ENCODE results near the gene CAPN3. TPM values are rescaled to one million over a fixed set of nuclear protein-coding genes. Genes with fewer than 3 reads are reported as not detected.
A peak's percentile ranks its signal among the peaks of the same experiment; 100 is the strongest.

The CAPN3 gene
- polyA plus RNA-seq, 1 donor from 2014 or later, result 1.5 TPM

DNA sequence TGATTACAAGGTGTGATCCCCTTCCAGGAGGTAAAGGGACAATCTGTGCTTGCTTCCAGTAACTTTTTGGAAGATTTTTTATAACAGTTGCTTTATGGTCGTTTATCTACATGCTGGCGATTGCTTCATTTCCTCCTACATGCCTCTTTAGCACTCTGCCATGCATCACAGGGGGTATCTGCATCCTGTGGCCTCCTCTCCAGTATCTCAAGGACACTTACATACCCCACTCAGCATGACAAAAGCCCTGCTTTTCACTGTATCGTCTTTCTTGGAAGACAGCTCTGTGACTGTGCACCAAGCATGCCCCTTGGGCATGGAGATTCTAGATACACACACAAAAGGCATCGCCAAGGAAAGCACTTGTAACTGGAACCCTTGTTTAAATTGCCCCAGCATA is 25.3 kb downstream of the CAPN3 start:
- no peak overlapping the region for H3K4me3 ChIP-seq (ENCODE audit: low read length)
- no peaks in the 10 kb centered on the region for H4K20me1 ChIP-seq (ENCODE audit: insufficient read depth)
- no peak for TF ChIP-seq EZH2 (IDR thresholded peaks at IDR 0.05; ENCODE audit: borderline replicate concordance, insufficient read depth, low read length, poor library complexity, severe bottlenecking)
- TF ChIP-seq POLR2AphosphoS5 (IDR thresholded peaks at IDR 0.05), result no peak
- TF ChIP-seq TAF1 (IDR thresholded peaks at IDR 0.05; ENCODE audit: low read depth), result no peak
- no peak for TF ChIP-seq MXI1 (conservative IDR thresholded peaks at IDR 0.05; ENCODE audit: poor library complexity, severe bottlenecking)
- TF ChIP-seq, protein P1, sequence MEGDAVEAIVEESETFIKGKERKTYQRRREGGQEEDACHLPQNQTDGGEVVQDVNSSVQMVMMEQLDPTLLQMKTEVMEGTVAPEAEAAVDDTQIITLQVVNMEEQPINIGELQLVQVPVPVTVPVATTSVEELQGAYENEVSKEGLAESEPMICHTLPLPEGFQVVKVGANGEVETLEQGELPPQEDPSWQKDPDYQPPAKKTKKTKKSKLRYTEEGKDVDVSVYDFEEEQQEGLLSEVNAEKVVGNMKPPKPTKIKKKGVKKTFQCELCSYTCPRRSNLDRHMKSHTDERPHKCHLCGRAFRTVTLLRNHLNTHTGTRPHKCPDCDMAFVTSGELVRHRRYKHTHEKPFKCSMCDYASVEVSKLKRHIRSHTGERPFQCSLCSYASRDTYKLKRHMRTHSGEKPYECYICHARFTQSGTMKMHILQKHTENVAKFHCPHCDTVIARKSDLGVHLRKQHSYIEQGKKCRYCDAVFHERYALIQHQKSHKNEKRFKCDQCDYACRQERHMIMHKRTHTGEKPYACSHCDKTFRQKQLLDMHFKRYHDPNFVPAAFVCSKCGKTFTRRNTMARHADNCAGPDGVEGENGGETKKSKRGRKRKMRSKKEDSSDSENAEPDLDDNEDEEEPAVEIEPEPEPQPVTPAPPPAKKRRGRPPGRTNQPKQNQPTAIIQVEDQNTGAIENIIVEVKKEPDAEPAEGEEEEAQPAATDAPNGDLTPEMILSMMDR (IDR thresholded peaks at IDR 0.05; ENCODE audit: poor library complexity, severe bottlenecking), result no peak
- TF ChIP-seq SMC3 (conservative IDR thresholded peaks at IDR 0.05; ENCODE audit: poor library complexity), result no peak
- no peak for TF ChIP-seq RAD21 (conservative IDR thresholded peaks at IDR 0.05)
- no peak for TF ChIP-seq EP300 (conservative IDR thresholded peaks at IDR 0.05; ENCODE audit: poor library complexity, severe bottlenecking)
- TF ChIP-seq, protein P2, sequence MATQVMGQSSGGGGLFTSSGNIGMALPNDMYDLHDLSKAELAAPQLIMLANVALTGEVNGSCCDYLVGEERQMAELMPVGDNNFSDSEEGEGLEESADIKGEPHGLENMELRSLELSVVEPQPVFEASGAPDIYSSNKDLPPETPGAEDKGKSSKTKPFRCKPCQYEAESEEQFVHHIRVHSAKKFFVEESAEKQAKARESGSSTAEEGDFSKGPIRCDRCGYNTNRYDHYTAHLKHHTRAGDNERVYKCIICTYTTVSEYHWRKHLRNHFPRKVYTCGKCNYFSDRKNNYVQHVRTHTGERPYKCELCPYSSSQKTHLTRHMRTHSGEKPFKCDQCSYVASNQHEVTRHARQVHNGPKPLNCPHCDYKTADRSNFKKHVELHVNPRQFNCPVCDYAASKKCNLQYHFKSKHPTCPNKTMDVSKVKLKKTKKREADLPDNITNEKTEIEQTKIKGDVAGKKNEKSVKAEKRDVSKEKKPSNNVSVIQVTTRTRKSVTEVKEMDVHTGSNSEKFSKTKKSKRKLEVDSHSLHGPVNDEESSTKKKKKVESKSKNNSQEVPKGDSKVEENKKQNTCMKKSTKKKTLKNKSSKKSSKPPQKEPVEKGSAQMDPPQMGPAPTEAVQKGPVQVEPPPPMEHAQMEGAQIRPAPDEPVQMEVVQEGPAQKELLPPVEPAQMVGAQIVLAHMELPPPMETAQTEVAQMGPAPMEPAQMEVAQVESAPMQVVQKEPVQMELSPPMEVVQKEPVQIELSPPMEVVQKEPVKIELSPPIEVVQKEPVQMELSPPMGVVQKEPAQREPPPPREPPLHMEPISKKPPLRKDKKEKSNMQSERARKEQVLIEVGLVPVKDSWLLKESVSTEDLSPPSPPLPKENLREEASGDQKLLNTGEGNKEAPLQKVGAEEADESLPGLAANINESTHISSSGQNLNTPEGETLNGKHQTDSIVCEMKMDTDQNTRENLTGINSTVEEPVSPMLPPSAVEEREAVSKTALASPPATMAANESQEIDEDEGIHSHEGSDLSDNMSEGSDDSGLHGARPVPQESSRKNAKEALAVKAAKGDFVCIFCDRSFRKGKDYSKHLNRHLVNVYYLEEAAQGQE (IDR thresholded peaks at IDR 0.05; ENCODE audit: borderline replicate concordance), result no peak
- no peaks in the 10 kb centered on the region for H3K27me3 ChIP-seq (ENCODE audit: insufficient read depth, low read depth, low read length)
- H3K4me2 ChIP-seq (ENCODE audit: low read length), result no peak overlapping the region
- H3K9ac ChIP-seq (ENCODE audit: low read length), result no peak overlapping the region
- H2AFZ ChIP-seq (ENCODE audit: low read depth, low read length), result no peak overlapping the region
- no peaks in the 10 kb centered on the region for H3K79me2 ChIP-seq (replicated peaks; ENCODE audit: insufficient read depth, low read length)
- H3K9me2 ChIP-seq (ENCODE audit: insufficient read depth, low read length), result no peaks in the 10 kb centered on the region
- H3K36me3 ChIP-seq (ENCODE audit: insufficient read depth, low read length), result no peaks in the 10 kb centered on the region
- no peaks in the 10 kb centered on the region for H3K9me3 ChIP-seq (ENCODE audit: low read length)
- no peak overlapping the region for H3K27ac ChIP-seq (ENCODE audit: low read length)
- no peaks in the 10 kb centered on the region for H3F3A ChIP-seq (ENCODE audit: insufficient read depth, low read length, poor library complexity, severe bottlenecking)

DNA sequence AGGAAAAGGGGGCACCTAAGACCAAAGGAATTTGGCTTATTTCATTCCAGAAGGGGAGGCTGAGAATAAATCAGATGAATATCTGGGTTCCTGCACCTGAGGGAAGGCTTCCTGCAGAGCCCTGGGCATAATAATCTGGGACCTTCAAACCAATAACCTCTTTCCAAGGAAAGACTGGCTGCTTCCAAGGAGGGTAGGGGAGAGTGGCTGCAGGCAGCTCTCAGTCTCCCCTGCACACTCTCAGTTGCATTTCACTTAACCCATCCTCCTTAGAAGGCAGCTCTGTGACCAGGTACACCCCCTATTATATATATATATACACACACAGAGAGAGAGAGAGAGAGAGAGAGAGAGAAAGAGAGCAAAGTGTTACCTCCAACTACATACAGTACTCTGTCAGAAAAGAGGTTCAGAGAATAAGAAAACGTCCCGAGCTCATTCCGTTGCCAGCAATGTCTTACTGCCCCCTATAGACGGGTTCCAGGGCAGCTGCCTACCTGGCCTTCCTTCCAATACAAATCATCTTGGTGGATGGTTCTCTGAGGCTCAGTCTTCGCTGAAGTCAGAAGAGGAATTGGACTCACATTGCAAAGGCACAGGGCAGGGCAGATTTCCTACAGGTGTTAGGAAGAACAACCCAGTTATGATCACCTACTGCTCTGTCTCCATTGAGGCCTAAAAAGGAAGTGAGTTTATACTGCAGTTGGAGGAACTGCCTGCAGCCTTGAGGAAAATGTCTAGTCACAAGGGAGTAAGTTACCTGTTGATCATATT is 26.1 kb downstream of the CAPN3 start:
- Histone ChIP-seq H3K36me3 (ENCODE audit: insufficient read depth, low read length) (no peaks in the 10 kb centered on the region), H2AFZ (ENCODE audit: low read depth, low read length) (no peak overlapping the region), H3K4me3 (ENCODE audit: low read length) (no peak overlapping the region), H3K9me3 (ENCODE audit: low read length) (no peaks in the 10 kb centered on the region), H3F3A (ENCODE audit: insufficient read depth, low read length, poor library complexity, severe bottlenecking) (no peaks in the 10 kb centered on the region), H3K79me2 (replicated peaks; ENCODE audit: insufficient read depth, low read length) (no peaks in the 10 kb centered on the region), H4K20me1 (ENCODE audit: insufficient read depth) (no peaks in the 10 kb centered on the region), H3K27ac (ENCODE audit: low read length) (no peak overlapping the region), H3K9ac (ENCODE audit: low read length) (no peak overlapping the region), H3K4me2 (ENCODE audit: low read length) (no peak overlapping the region), H3K9me2 (ENCODE audit: insufficient read depth, low read length) (no peaks in the 10 kb centered on the region), H3K27me3 (ENCODE audit: insufficient read depth, low read depth, low read length) (no peaks in the 10 kb centered on the region)
- TF ChIP-seq TAF1 (IDR thresholded peaks at IDR 0.05; ENCODE audit: low read depth) (no peak), POLR2AphosphoS5 (IDR thresholded peaks at IDR 0.05) (no peak), SMC3 (conservative IDR thresholded peaks at IDR 0.05; ENCODE audit: poor library complexity) (peak; percentile 13), EZH2 (IDR thresholded peaks at IDR 0.05; ENCODE audit: borderline replicate concordance, insufficient read depth, low read length, poor library complexity, severe bottlenecking) (no peak), RAD21 (conservative IDR thresholded peaks at IDR 0.05) (peak; percentile 50), EP300 (conservative IDR thresholded peaks at IDR 0.05; ENCODE audit: poor library complexity, severe bottlenecking) (no peak), MXI1 (conservative IDR thresholded peaks at IDR 0.05; ENCODE audit: poor library complexity, severe bottlenecking) (no peak)
- TF ChIP-seq, protein P2 (IDR thresholded peaks at IDR 0.05; ENCODE audit: borderline replicate concordance), result no peak
- TF ChIP-seq, protein P1 (IDR thresholded peaks at IDR 0.05; ENCODE audit: poor library complexity, severe bottlenecking), result peak; percentile 50
